H1 (cell line): ENCODE results near the gene SMAD1. TPM values are rescaled to one million over a fixed set of nuclear protein-coding genes. Genes with fewer than 3 reads are reported as not detected.

Experiments used
- CTCF ChIA-PET: fragments of 300-600 bp; sonication (Branson Sonifier 250); formaldehyde crosslinking; loops from one replicate; lab custom pipeline; 2021; ENCODE audit not compliant: partially characterized antibody; lab: Charles Lee
- POLR2A ChIA-PET: fragments of 300-600 bp; sonication (Branson Sonifier 250); formaldehyde crosslinking; loops from one replicate; lab custom pipeline; 2021; ENCODE audit warnings: inconsistent platforms; ENCODE audit not compliant: partially characterized antibody; lab: Charles Lee
- DNase-seq, 2 experiments: peaks; one replicate each; pipeline versions ENCODE4 v3.0.0 to v3.0.0-alpha.2; 2010 to 2022; ENCODE audit warnings: low spot score in 2 of 2, low read depth in 1 of 2, mixed read lengths in 1 of 2
- FAIRE-seq: peaks from 2 replicates; lab custom pipeline; 2011; peaks lifted over from hg19 to GRCh38; lab: Jason Lieb, UNC
- H2AFZ ChIP-seq: 2 replicates; pipeline ENCODE4 v1.8.1; 2012; ENCODE audit warnings: low read length, inconsistent platforms
- H2AK5ac ChIP-seq: 2 replicates; pipeline ENCODE4 v1.6.1; 2013; ENCODE audit warnings: low read depth, low read length
- H2BK120ac ChIP-seq: replicated peaks from 2 replicates; pipeline ENCODE3; 2013; ENCODE audit warnings: low read depth, low read length, inconsistent platforms
- H2BK12ac ChIP-seq: 2 replicates; pipeline ENCODE4 v1.6.1; 2013; ENCODE audit warnings: low read depth, low read length
- H2BK15ac ChIP-seq: 2 replicates; pipeline ENCODE4 v1.6.1; 2013; ENCODE audit warnings: low read length
- H2BK20ac ChIP-seq: 2 replicates; pipeline ENCODE4 v1.6.1; 2013; ENCODE audit warnings: low read length
- H2BK5ac ChIP-seq: 2 replicates; pipeline ENCODE4 v1.6.1; 2013; ENCODE audit warnings: low read depth, low read length
- H3K14ac ChIP-seq: 2 replicates; pipeline ENCODE4 v1.6.1; 2013; ENCODE audit warnings: inconsistent platforms; ENCODE audit not compliant: insufficient read length
- H3K18ac ChIP-seq: 2 replicates; pipeline ENCODE4 v1.6.1; 2013; ENCODE audit warnings: low read length; ENCODE audit errors: extremely low read depth
- H3K23ac ChIP-seq: 2 replicates; pipeline ENCODE4 v1.6.1; 2013; ENCODE audit warnings: inconsistent platforms; ENCODE audit not compliant: insufficient read length
- H3K23me2 ChIP-seq: 2 replicates; pipeline ENCODE4 v1.6.1; 2013; ENCODE audit warnings: low read depth, low read length
- H3K27ac ChIP-seq: 2 replicates; pipeline ENCODE4 v1.6.1; 2011; ENCODE audit warnings: low read depth, low read length, inconsistent platforms
- H3K27me3 ChIP-seq, 4 experiments: replicated peaks in 1 of 4; 1 replicate in 1 of 4; 2 replicates in 3 of 4; pipeline versions ENCODE4 v1.6.1 to v1.8.1; 2011 to 2013; ENCODE audit warnings: low read length in 3 of 4, mild to moderate bottlenecking in 3 of 4, inconsistent platforms in 2 of 4, mixed read lengths in 2 of 4, moderate library complexity in 1 of 4; ENCODE audit not compliant: control insufficient read depth in 3 of 4, insufficient read depth in 3 of 4; ENCODE audit errors: extremely low read depth in 1 of 4
- H3K36me3 ChIP-seq, 4 experiments: 2 replicates each; pipeline versions ENCODE4 v1.6.1 to v1.8.1; 2011 to 2013; ENCODE audit warnings: mild to moderate bottlenecking in 4 of 4, low read length in 3 of 4, moderate library complexity in 2 of 4, control low read depth in 1 of 4, inconsistent platforms in 1 of 4; ENCODE audit not compliant: insufficient read depth in 4 of 4, control insufficient read depth in 2 of 4
- H3K4ac ChIP-seq: replicated peaks from 2 replicates; pipeline ENCODE3; 2013; ENCODE audit warnings: low read length, low read depth, mixed read lengths, inconsistent platforms; ENCODE audit not compliant: insufficient read length
- H3K4me1 ChIP-seq, 4 experiments: replicated peaks in 1 of 4; 1 replicate in 1 of 4; 2 replicates in 3 of 4; pipeline versions ENCODE4 v1.6.1 to v1.8.1; 2011 to 2013; ENCODE audit warnings: low read length in 3 of 4, inconsistent platforms in 2 of 4, mixed read lengths in 1 of 4; ENCODE audit not compliant: insufficient read depth in 4 of 4, control insufficient read depth in 3 of 4
- H3K4me2 ChIP-seq, 2 experiments: 2 replicates each; pipeline versions ENCODE4 v1.6.1 to v1.8.1; 2011 to 2013; ENCODE audit warnings: low read depth in 2 of 2, low read length in 2 of 2, control low read depth in 1 of 2, inconsistent platforms in 1 of 2, mild to moderate bottlenecking in 1 of 2; ENCODE audit not compliant: insufficient read depth in 1 of 2
- H3K4me3 ChIP-seq, 4 experiments: fragments of 200-600, 300-600 bp in 1 of 4; sonication (generic), shearing (Covaris generic), sonication (Bioruptor Twin) in 1 of 4; 2 replicates each; pipeline versions ENCODE4 v1.5.1 to v1.8.1; 2011 to 2016; ENCODE audit warnings: low read length in 4 of 4, low read depth in 3 of 4, control low read depth in 2 of 4, inconsistent platforms in 2 of 4, mild to moderate bottlenecking in 2 of 4, mixed read lengths in 1 of 4, moderate library complexity in 1 of 4; ENCODE audit not compliant: insufficient read depth in 2 of 4; ENCODE audit errors: extremely low read depth in 1 of 4
- H3K56ac ChIP-seq: replicated peaks from 2 replicates; pipeline ENCODE3; 2013; ENCODE audit warnings: low read depth, mild to moderate bottlenecking, mixed read lengths, low read length, inconsistent platforms; ENCODE audit not compliant: insufficient read length
- H3K79me1 ChIP-seq: 2 replicates; pipeline ENCODE4 v1.6.1; 2013; ENCODE audit warnings: low read depth, low read length, control low read depth
- H3K79me2 ChIP-seq, 2 experiments: 2 replicates each; pipeline versions ENCODE4 v1.6.1 to v1.8.1; 2012 to 2013; ENCODE audit warnings: low read length in 2 of 2, mild to moderate bottlenecking in 2 of 2, inconsistent platforms in 1 of 2; ENCODE audit not compliant: insufficient read depth in 2 of 2, control insufficient read depth in 1 of 2
- H3K9ac ChIP-seq, 4 experiments: replicated peaks in 1 of 4; 1 replicate in 1 of 4; 2 replicates in 3 of 4; pipeline versions ENCODE4 v1.6.1 to v1.8.1; 2011 to 2013; ENCODE audit warnings: low read depth in 3 of 4, low read length in 3 of 4, control low read depth in 2 of 4, mild to moderate bottlenecking in 2 of 4, moderate library complexity in 2 of 4, inconsistent platforms in 1 of 4; ENCODE audit errors: extremely low read depth in 1 of 4
- H3K9me3 ChIP-seq, 2 experiments: 2 replicates each; pipeline versions ENCODE4 v1.6.1 to v1.8.1; 2012 to 2013; ENCODE audit warnings: mild to moderate bottlenecking in 2 of 2, moderate library complexity in 2 of 2, control low read depth in 1 of 2, inconsistent platforms in 1 of 2, low read depth in 1 of 2, low read length in 1 of 2, mixed read lengths in 1 of 2; ENCODE audit not compliant: insufficient read depth in 2 of 2
- H4K20me1 ChIP-seq, 2 experiments: replicated peaks in 1 of 2; 2 replicates each; pipeline versions ENCODE3 to v1.8.1; 2011 to 2013; ENCODE audit warnings: inconsistent platforms in 2 of 2, low read length in 2 of 2, mild to moderate bottlenecking in 1 of 2; ENCODE audit not compliant: insufficient read depth in 2 of 2, control insufficient read depth in 1 of 2
- H4K5ac ChIP-seq: 2 replicates; pipeline ENCODE4 v1.6.1; 2013; ENCODE audit warnings: low read length, low read depth, mixed read lengths, inconsistent platforms; ENCODE audit not compliant: insufficient read length
- H4K8ac ChIP-seq: 2 replicates; pipeline ENCODE4 v1.8.0; 2013; ENCODE audit warnings: mild to moderate bottlenecking, moderate library complexity, low read length, inconsistent platforms; ENCODE audit not compliant: insufficient read depth; ENCODE audit errors: extremely low read depth
- H4K91ac ChIP-seq: replicated peaks from 2 replicates; pipeline ENCODE3; 2013; ENCODE audit warnings: low read length, mixed read lengths, inconsistent platforms; ENCODE audit not compliant: insufficient read length
- ATF2 ChIP-seq: IDR thresholded peaks from 2 replicates; pipeline ENCODE4 v1.6.1; 2012; ENCODE audit warnings: low read length, inconsistent platforms
- BACH1 ChIP-seq: IDR thresholded peaks from 2 replicates; pipeline ENCODE4 v1.6.1; 2012; ENCODE audit warnings: low read length, improper control_type of control experiment
- GABPA ChIP-seq: IDR thresholded peaks from 2 replicates; pipeline ENCODE4 v1.6.1; 2011; ENCODE audit warnings: mild to moderate bottlenecking, low read length, moderate library complexity, borderline replicate concordance; ENCODE audit not compliant: insufficient read depth
- MAFK ChIP-seq: IDR thresholded peaks from 2 replicates; pipeline ENCODE4 v1.6.1; 2012; ENCODE audit warnings: low read depth, mild to moderate bottlenecking, improper control_type of control experiment, low read length
- NRF1 ChIP-seq: IDR thresholded peaks from 2 replicates; pipeline ENCODE4 v1.6.1; 2011; ENCODE audit warnings: mild to moderate bottlenecking, low read depth, low read length, improper control_type of control experiment
- PHF8 ChIP-seq: fragments of 200-600 bp; sonication (generic); conservative IDR thresholded peaks from 2 replicates; pipeline ENCODE4 v1.7.1; 2012; ENCODE audit warnings: low read depth, mild to moderate bottlenecking, inconsistent platforms, low read length, moderate library complexity
- WGBS, 2 experiments: shearing (Covaris generic) in 1 of 2; methylation state at CpG; one replicate each; pipeline versions ENCODE4 v1.1.6 to v1.1.7; 2013 to 2015; ENCODE audit warnings: low lambda C conversion rate in 2 of 2, mixed read lengths in 2 of 2, inconsistent platforms in 1 of 2, low coverage in 1 of 2, missing lambda C conversion rate in 1 of 2; ENCODE audit not compliant: insufficient replicate concordance in 2 of 2, insufficient coverage in 1 of 2, insufficient read length in 1 of 2; ENCODE audit errors: extremely low coverage in 1 of 2, missing lambda C conversion rate in 1 of 2; 5-methylcytosine and 5-hydroxymethylcytosine counted together
- polyA plus RNA-seq, 7 experiments: library from polyadenylated mRNA; depleted of rRNA in 3 of 7; stranded (reverse) in 5 of 7; unstranded in 2 of 7; fragments of >200 nt in 5 of 7; fragments of 200-250 nt in 2 of 7; gene quantifications; 1 replicate in 5 of 7; 2 replicates in 1 of 7; 4 replicates in 1 of 7; pipeline versions ENCODE4 v1.2.1 to v1.2.3, GENCODE V29; 2011 to 2013; ENCODE audit warnings: missing spikeins in 2 of 7, mixed read lengths in 2 of 7
- total RNA-seq: library from RNA; stranded (reverse); fragmentation: NEBNext Ultra II Directional; extraction: Animal tissue kit (Norgen Biotek cat#: 25700); gene quantifications from 2 replicates; pipeline ENCODE4 v1.2.1, GENCODE V29; 2021

Gene SMAD1
- total and polyA plus RNA-seq, 2 of the 8 experiments (the other 6 are each of a cell fraction or from before 2014, with no cell fraction given), result 22.6 to 25.3 TPM

GRCh38 chr4:145527773-145528172 lies 46.1 kb downstream of the SMAD1 start:
- Histone ChIP-seq H3K36me3 (no peaks in the 10 kb centered on the region), H2BK5ac (no peak overlapping the region), H2AFZ (no peak overlapping the region), H3K9me3 (no peaks in the 10 kb centered on the region), H2BK20ac (no peak overlapping the region), H3K4me3 (no peak overlapping the region), H3K27me3 (no peaks in the 10 kb centered on the region), H3K4ac (no peak overlapping the region), H2BK120ac (no peak overlapping the region), H3K14ac (no peak overlapping the region), H3K4me1 (peaks cover 0 to 9% (median 0%) of the 10 kb centered on the region in 4 experiments; a peak in 3 of 7 replicates), H3K79me2 (peaks cover 0 to 11% of the 10 kb centered on the region in 2 experiments; a peak in 2 of 4 replicates), H4K5ac (no peak overlapping the region), H3K23ac (no peak overlapping the region), H3K27ac (no peak overlapping the region), H2AK5ac (no peak overlapping the region), H3K9ac (no peak overlapping the region), H4K8ac (no peak overlapping the region), H3K4me2 (no peak overlapping the region)
- FAIRE-seq (no peak), DNase-seq (no peak)
- ChIA-PET CTCF (interaction anchor here (0.6 to 1.3 kb wide), 3 partner anchors 10 to 324 kb away, joined by 3 to 4 read pairs (median 3); no protein-coding TSS in a partner anchor), POLR2A (no interaction called here)
- TF ChIP-seq BACH1, result no peak
- no peak for TF ChIP-seq ATF2
- no peak for TF ChIP-seq MAFK
- no peak for TF ChIP-seq PHF8
- no peak for TF ChIP-seq GABPA
- TF ChIP-seq NRF1, result no peak
- TF ChIP-seq, all 59 proteins: peak for 0
- no peak overlapping the region for H2BK15ac ChIP-seq
- no peak overlapping the region for H3K18ac ChIP-seq
- no peaks in the 10 kb centered on the region; the same call in 1 of the 2 replicates for H3K79me1 ChIP-seq
- no peak overlapping the region for H2BK12ac ChIP-seq
- H4K20me1 ChIP-seq, result no peaks in the 10 kb centered on the region
- WGBS, 2 experiments, result 94% methylated on average over 10 of the region's 10 CpGs; no CpG with 5 or more reads in 1 of the 2 experiments
- H3K23me2 ChIP-seq, result no peaks in the 10 kb centered on the region
- no peak overlapping the region for H3K56ac ChIP-seq
- H4K91ac ChIP-seq, result no peak overlapping the region
